GM21717 (cell line): ENCODE data around the gene SVOP.

ENCODE experiments used
- ATAC-seq: cut with Tn5 transposase; IDR thresholded peaks from one replicate; pipeline ENCODE4 v1.9.1; 2021; ENCODE audit warnings: mild to moderate bottlenecking, moderate library complexity; ENCODE audit not compliant: unreplicated experiment

The SVOP gene

GRCh38 chr12:108980831-108981618 is 39.8 kb downstream of the SVOP start:
- no peak for ATAC-seq

GRCh38 chr12:108977360-108977759 is 43.5 kb downstream of the SVOP start:
- ATAC-seq, result no peak

- no peak for ATAC-seq
Measured at GRCh38 chr12:108975024-108975593, 45.8 kb downstream of the SVOP start.

GRCh38 chr12:108973629-108974152 is 47.2 kb downstream of the SVOP start:
- no peak for ATAC-seq

- no peak for ATAC-seq
Measured at GRCh38 chr12:108972358-108972757, 48.5 kb downstream of the SVOP start.

- ATAC-seq, result no peak
Measured at GRCh38 chr12:108969622-108970021, 51.2 kb downstream of the SVOP start.

- ATAC-seq, result no peak
Measured at GRCh38 chr12:108967869-108968540, 52.9 kb downstream of the SVOP start.

- ATAC-seq, result no peak
Measured at GRCh38 chr12:108966378-108967151, 54.3 kb downstream of the SVOP start.

GRCh38 chr12:108965886-108966285 is 55.0 kb downstream of the SVOP start:
- ATAC-seq, result no peak

GRCh38 chr12:108964371-108965352 is 56.2 kb downstream of the SVOP start:
- no peak for ATAC-seq

GRCh38 chr12:108962256-108962655 is 58.6 kb downstream of the SVOP start:
- no peak for ATAC-seq

GRCh38 chr12:108959748-108960655 is 60.9 kb downstream of the SVOP start:
- no peak for ATAC-seq

- ATAC-seq, result no peak
Measured at GRCh38 chr12:108955225-108955835, 65.5 kb downstream of the SVOP start.

GRCh38 chr12:108950991-108951739 is 69.7 kb downstream of the SVOP start:
- ATAC-seq, result no peak

- ATAC-seq, result no peak
Measured at GRCh38 chr12:108949976-108950375, 70.9 kb downstream of the SVOP start.

- no peak for ATAC-seq
Measured at GRCh38 chr12:108948367-108948766, 72.5 kb downstream of the SVOP start.

GRCh38 chr12:108947097-108947496 is 73.8 kb downstream of the SVOP start:
- ATAC-seq, result no peak

GRCh38 chr12:108940138-108940537 is 80.7 kb downstream of the SVOP start:
- no peak for ATAC-seq
